ENCODE results near the gene EPC1. TPM values are rescaled to one million over a fixed set of nuclear protein-coding genes. Genes with fewer than 3 reads are reported as not detected.
A peak's percentile ranks its signal among the peaks of the same experiment; 100 is the strongest.

The EPC1 gene
- total and polyA plus RNA-seq, 9 of the 15 experiments (the other 6 are each of a cell fraction or from before 2014, with no cell fraction given) = 7.0 to 43.6 (median 16.1) TPM

GRCh38 chr10:32373031-32373430 is 26.1 kb upstream of the EPC1 start (continued):
- TF ChIP-seq FOXP4 (CRISPR knock-in tag; IDR thresholded peaks at IDR 0.05; ENCODE audit: borderline replicate concordance) (no peak), PTBP1 (IDR thresholded peaks at IDR 0.05; ENCODE audit: low read depth, low read length) (no peak)

- ChIA-PET CTCF (ENCODE audit: low intra/inter-chr PET ratio) (no interaction called here), POLR2A (interaction anchor here (0.9 to 1.3 kb wide), 2 partner anchors 14 to 400 kb away, joined by 3 read pairs; no protein-coding TSS in a partner anchor)
- Histone ChIP-seq H3K79me2 (ENCODE audit: control insufficient read depth, insufficient read depth, low read length) (peaks cover 52% of the 10 kb centered on the region), H4K20me1 (replicated peaks; ENCODE audit: control insufficient read depth, insufficient read depth, low read length) (no peaks in the 10 kb centered on the region), H3K9ac (ENCODE audit: insufficient read depth in 1 of 2, low read depth in 2 of 2, low read length in 2 of 2) (no peak overlapping the region), H3K4me3 (no peak overlapping the region), H3K4me2 (ENCODE audit: insufficient read depth, low read length) (no peak overlapping the region), H3K9me3 (replicated peaks; ENCODE audit: control insufficient read depth, insufficient read depth, low read depth, low read length) (no peaks in the 10 kb centered on the region), H3K9me1 (ENCODE audit: control insufficient read depth, insufficient read depth, low read length) (no peaks in the 10 kb centered on the region), H2AFZ (ENCODE audit: low read depth, low read length) (no peak overlapping the region), H3K27ac (ENCODE audit: extremely low read depth, low read depth, low read length) (no peak overlapping the region), H3K4me1 (replicated peaks in 1 of 2; ENCODE audit: control insufficient read depth in 2 of 2, insufficient read depth in 2 of 2, low read length in 2 of 2) (no peaks in the 10 kb centered on the region), H3K36me3 (ENCODE audit: control insufficient read depth, insufficient read depth, low read length) (no peaks in the 10 kb centered on the region), H3K27me3 (ENCODE audit: control insufficient read depth in 2 of 2, insufficient read depth in 2 of 2, low read length in 2 of 2) (no peaks in the 10 kb centered on the region)
- intact Hi-C loops (cut with micrococcal nuclease) (loop anchor here (10.0 kb wide), 3 partner anchors 423 to 633 kb away; partner anchors contain the start of gene ITGB1), in situ Hi-C loops (cut with MboI) (no loop called here)
- FAIRE-seq (no peak), DNase-seq (ENCODE audit: extremely low read depth in 1 of 4, low spot score in 3 of 4) (no peak), ATAC-seq (no peak)
- no peak for TF ChIP-seq MTA1 (IDR thresholded peaks at IDR 0.05; ENCODE audit: borderline replicate concordance)
- peak; percentile 60; the same call in 1 of the 2 replicates for TF ChIP-seq IRF9 (tag; IDR thresholded peaks at IDR 0.05)
- TF ChIP-seq CEBPB (tag; IDR thresholded peaks at IDR 0.05) = peak; percentile 95
- TF ChIP-seq CEBPG (CRISPR knock-in tag; IDR thresholded peaks at IDR 0.05) = no peak
- peak; percentile 74 to 96 for TF ChIP-seq CEBPG (tag; conservative IDR thresholded peaks at IDR 0.05 in 1 of 2, IDR thresholded peaks at IDR 0.05 in 1 of 2)
- 76% methylated on average over 10 of the region's 10 CpGs for WGBS (ENCODE audit: insufficient coverage, low coverage, missing lambda C conversion rate)
- no TSS peak for BruUV-seq (replicated peaks)
These were observed 25.3 kb upstream of the EPC1 start for GRCh38 chr10:32372000-32372875.

Data from K562 (cell line).